Endometrial microvascular endothelial cells (primary cell): Measurements from ENCODE around the gene HOXD9. TPM values are rescaled to one million over a fixed set of nuclear protein-coding genes. Genes with fewer than 3 reads are reported as not detected.

Experiments
- in situ Hi-C: cut with HindIII; loops from 2 replicates; pipeline ENCODE4 v1.10.0; 2017; ENCODE audit warnings: low sequenced_read_pairs, low pct_unique_long_range_greater_than_20kb; ENCODE audit errors: inconsistent ontology term
- total RNA-seq: library from RNA; depleted of rRNA; stranded (reverse); fragments of >200 nt; gene quantifications from one replicate; pipeline ENCODE4 v1.2.3, GENCODE V29; 2015; ENCODE audit errors: inconsistent ontology term

Gene HOXD9
- total RNA-seq, 1 donor from 2014 or later = 63.6 TPM

GRCh38 chr2:176085120-176085788 lies 37.3 kb upstream of the HOXD9 start:
- in situ Hi-C loops = no loop called here

DNA sequence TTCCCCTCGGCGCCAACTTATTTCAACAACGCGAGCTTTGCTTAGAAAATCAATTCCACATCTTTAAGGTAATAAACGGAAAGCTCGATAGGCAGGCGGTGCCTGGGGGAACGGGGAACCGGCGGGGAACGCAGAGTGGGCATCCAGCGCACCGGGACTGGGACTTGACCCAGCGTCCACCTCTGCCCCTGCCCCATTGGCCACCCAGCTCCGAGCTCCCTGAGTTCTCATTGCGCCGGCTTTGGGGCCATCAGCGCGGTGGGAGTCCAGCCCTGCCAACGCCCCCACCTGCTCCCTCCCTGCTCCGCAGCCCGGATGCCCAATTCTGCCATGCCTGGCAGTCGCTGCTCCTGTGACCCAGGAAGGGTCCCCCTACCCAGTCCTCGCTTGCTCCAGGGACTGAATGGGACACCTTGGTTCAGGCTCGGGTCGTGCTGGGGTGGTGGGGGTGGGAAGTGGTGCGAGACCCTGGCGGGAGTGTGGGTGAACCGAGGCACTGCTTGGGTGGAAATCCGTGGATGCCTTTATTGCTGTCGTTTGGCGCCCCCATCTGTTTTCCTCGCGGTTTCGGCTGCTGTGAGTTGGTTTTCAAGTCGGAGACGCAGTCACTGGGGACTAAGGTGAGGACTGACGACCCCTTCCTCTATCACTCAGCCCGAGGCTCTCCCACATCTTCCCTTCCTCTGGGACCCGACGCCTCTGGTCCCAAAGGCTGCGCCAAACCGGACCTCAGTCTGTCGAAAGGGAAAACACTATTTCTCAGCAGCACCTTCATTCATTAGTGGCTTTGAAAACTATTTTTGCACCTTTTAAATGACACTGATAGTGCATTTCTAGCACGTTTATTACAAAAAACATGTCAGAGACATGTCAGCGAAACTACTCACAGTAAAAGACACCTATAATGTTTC lies 36.4 kb upstream of the HOXD9 start:
- in situ Hi-C loops = no loop called here

GRCh38 chr2:176087330-176088047 lies 35.0 kb upstream of the HOXD9 start:
- in situ Hi-C loops = no loop called here

GRCh38 chr2:176088048-176088936 lies 34.2 kb upstream of the HOXD9 start:
- in situ Hi-C loops = no loop called here

DNA sequence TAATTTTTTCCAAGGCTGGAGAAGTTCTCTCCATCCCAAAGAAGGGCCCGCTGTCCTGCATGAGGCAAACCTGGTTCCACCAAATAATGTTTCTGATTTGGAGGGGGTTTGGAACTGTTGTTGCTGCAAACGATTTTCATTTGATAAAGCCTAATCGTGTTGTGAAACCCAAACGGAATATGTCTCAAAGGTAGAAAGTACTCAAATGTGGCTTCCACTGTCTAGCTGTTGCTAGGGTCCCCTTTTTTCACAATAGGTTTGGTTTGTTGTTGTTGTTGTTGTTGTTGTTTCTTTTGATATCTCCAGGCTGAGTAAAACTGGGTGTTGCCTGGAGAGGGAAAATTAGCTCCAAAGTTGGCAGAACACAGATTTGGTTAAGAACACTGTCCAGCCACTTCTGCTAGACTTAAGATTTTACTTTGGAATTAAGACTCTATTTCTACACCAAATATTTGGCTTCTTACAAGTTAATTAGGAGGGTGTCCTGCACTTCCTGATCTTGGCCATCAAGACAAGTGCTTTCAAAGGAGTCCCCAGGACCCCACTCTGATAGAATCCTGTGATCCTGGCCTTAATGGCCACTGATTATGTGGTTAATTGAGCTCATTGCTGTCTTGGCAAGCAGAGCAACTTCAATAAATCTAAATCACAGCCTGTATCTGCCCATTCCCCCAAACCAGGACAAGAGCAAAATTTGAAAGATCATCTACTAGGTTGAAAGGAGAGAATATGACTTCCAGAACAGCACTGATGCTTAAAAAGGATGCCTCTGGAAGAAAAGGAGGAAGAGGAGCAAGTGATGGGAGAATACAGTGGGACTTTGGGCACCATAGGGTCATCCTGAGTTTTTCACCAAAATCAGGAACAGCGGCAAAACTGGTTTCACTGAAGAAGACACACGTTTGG lies 33.3 kb upstream of the HOXD9 start:
- in situ Hi-C loops = no loop called here

GRCh38 chr2:176089843-176090395 lies 32.6 kb upstream of the HOXD9 start:
- in situ Hi-C loops = no loop called here

- in situ Hi-C loops = no loop called here
These were observed 31.7 kb upstream of the HOXD9 start for GRCh38 chr2:176090862-176091261.

GRCh38 chr2:176091329-176092258 lies 30.9 kb upstream of the HOXD9 start:
- in situ Hi-C loops = no loop called here

DNA sequence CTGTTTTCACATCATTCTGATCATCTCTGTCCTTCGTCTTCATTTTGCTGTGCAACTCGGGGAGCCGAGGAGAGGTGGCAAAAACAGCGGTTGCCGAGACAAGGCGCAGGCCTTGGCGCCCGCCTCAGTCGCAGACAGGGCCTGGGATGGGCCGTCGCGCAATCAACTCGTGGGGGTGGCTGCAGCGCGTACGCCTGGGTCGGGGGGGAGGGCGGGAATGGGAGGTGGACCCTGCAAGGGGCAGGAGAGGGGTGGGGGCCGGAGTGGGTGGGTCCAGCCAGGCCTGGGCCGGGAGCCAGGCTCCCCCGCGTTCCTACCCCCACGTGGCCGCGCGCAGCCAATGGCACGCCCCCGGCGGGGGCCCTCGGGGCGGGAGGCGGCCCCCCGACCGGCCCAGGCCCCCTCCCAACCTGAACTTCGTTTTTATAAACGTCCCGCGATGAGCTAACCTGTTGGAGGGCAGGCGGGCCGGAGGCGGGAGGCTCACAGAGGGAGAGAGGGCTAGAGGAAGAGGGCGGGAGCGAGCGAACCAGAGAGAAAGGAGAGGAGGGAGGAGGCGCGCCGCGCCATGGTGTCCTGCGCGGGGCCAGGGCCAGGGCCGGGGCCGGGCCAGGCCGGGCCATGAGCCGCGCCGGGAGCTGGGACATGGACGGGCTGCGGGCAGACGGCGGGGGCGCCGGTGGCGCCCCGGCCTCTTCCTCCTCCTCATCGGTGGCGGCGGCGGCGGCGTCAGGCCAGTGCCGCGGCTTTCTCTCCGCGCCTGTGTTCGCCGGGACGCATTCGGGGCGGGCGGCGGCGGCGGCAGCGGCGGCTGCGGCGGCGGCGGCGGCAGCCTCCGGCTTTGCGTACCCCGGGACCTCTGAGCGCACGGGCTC lies 30.0 kb upstream of the HOXD9 start, which contains the start of gene HOXD13:
Gene HOXD13, plus strand, starts transcription at position 452 of the 875 bp plus-strand sequence. Its CDS starts 170 bp downstream, at position 622.
- in situ Hi-C loops = no loop called here

DNA sequence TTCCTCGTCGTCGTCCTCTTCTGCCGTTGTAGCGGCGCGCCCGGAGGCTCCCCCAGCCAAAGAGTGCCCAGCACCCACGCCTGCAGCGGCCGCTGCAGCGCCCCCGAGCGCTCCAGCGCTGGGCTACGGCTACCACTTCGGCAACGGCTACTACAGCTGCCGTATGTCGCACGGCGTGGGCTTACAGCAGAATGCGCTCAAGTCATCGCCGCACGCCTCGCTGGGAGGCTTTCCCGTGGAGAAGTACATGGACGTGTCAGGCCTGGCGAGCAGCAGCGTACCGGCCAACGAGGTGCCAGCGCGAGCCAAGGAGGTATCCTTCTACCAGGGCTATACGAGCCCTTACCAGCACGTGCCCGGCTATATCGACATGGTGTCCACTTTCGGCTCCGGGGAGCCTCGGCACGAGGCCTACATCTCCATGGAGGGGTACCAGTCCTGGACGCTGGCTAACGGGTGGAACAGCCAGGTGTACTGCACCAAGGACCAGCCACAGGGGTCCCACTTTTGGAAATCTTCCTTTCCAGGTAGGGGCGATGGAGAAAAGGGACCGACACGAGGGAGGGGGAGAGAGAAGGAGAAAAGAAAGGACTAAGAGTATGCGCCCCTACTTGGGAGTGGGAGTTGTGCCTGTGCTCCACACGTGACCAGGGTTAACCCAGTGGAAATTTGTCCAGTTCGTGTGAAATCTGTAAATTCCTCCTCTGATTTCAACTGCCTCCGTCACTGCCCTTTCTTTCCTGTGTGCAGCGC lies 29.2 kb upstream of the HOXD9 start:
- in situ Hi-C loops = no loop called here

- in situ Hi-C loops = no loop called here
These were observed 28.6 kb upstream of the HOXD9 start for GRCh38 chr2:176093898-176094249.

- in situ Hi-C loops = no loop called here
These were observed 28.2 kb upstream of the HOXD9 start for GRCh38 chr2:176094349-176094748.

- in situ Hi-C loops = no loop called here
These were observed 27.1 kb upstream of the HOXD9 start for GRCh38 chr2:176095421-176095820.

DNA sequence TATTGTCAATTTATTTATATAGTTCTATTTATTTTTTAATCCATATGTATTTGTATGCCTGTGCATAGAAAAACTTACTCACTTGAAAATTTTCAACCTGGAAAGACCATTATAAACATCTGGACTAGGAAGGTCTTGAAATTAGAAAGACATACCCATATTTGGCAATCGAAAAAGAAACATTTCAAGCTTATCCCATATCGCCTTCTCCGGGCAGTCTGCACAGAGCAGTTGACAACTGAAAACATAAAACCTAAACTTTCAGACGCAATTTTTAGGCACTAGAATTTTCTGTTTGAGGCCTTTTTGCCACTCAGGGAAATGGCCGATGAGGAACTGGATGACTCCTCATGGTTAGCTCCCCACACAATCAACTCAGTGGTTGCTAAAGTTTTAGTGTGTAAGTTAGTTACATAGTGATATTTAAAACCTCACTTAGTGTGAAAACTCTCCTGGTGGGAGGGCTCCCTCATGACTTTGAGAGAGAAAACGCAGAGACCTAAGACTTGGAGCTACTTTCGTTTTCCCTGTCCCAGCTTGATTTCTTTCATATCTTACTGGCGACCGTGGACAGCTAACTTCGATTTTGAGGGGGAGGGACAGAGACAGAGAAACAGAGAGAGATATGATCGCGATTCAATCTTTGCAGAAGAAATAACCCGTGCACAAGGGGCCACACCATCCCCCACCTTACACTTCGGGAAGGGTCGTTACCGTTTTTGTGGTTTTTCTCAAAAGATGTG lies 26.1 kb upstream of the HOXD9 start:
- in situ Hi-C loops = no loop called here
